Choroid plexus epithelial cell (primary cell): ENCODE data around the gene MAU2.
A peak's percentile ranks its signal among the peaks of the same experiment; 100 is the strongest.
"Not testable (repeated sequence)": the region's sequence is repeated elsewhere in the genome, so short reads cannot be mapped to it uniquely, and the experiment has no call there.

ENCODE experiments used
- DNase-seq: peaks from one replicate; pipeline ENCODE4 v3.0.0-alpha.2; 2010; ENCODE audit warnings: low read depth
- H3K4me3 ChIP-seq: 2 replicates; pipeline ENCODE4 v1.5.1; 2011; ENCODE audit warnings: low read depth, mild to moderate bottlenecking, control low read depth, low read length, moderate library complexity
- TF ChIP-seq, protein P1 (sequence below): conservative IDR thresholded peaks from 2 replicates; pipeline ENCODE4 v1.5.1; 2011; ENCODE audit warnings: low read depth, mild to moderate bottlenecking, control low read depth, inconsistent platforms, low read length, moderate library complexity

MAU2 gene

DNA sequence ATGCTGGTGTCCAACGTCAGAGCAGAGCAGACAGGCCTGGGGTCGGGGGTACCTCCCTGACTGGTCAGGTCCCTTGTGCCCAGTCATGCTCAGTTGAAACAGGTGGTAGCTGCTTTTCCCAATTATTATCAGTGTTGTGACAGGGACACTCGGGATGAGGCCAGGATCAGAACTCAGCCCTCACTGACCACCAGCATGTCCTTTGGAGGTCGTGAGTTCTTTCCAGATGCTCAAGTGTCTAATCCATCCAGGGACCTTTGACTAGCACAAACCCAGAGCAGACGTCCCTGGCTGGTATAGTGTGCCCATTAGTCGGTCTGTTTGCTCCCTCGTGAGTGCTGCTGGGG is 22.4 kb downstream of the MAU2 start:
- H3K4me3 ChIP-seq = no peak overlapping the region
- TF ChIP-seq, protein P1, sequence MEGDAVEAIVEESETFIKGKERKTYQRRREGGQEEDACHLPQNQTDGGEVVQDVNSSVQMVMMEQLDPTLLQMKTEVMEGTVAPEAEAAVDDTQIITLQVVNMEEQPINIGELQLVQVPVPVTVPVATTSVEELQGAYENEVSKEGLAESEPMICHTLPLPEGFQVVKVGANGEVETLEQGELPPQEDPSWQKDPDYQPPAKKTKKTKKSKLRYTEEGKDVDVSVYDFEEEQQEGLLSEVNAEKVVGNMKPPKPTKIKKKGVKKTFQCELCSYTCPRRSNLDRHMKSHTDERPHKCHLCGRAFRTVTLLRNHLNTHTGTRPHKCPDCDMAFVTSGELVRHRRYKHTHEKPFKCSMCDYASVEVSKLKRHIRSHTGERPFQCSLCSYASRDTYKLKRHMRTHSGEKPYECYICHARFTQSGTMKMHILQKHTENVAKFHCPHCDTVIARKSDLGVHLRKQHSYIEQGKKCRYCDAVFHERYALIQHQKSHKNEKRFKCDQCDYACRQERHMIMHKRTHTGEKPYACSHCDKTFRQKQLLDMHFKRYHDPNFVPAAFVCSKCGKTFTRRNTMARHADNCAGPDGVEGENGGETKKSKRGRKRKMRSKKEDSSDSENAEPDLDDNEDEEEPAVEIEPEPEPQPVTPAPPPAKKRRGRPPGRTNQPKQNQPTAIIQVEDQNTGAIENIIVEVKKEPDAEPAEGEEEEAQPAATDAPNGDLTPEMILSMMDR = no peak
- no peak for DNase-seq

- H3K4me3 ChIP-seq = no peak overlapping the region
- peak; percentile 23 for DNase-seq
- TF ChIP-seq, protein P1 = no peak
Observed at GRCh38 chr19:19343762-19344161, 23.1 kb downstream of the MAU2 start.

DNA sequence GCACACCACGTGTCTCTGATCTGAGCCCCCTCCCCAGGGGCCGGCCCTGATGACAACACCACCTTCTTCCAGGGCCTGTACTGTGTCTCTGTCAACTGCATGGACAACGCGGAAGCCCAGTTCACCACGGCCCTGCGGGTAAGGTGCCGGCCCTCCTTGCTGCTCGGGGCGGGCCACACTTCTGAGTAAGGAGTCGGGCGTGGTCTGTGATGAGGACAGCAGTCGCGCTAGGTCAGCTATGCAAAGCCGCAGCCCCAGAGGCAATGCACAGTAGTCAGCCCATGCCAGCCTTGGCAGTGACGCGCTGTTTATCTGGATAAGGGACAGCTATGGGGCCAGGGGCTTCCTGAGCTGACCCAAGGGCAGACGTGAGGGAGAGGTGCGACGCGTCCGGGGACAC is 24.6 kb downstream of the MAU2 start:
- DNase-seq = no peak
- TF ChIP-seq, protein P1 = no peak
- H3K4me3 ChIP-seq = no peak overlapping the region

- no peak overlapping the region for H3K4me3 ChIP-seq
- DNase-seq = no peak
- TF ChIP-seq, protein P1 = no peak
Observed at GRCh38 chr19:19345970-19346369, 25.3 kb downstream of the MAU2 start.

DNA sequence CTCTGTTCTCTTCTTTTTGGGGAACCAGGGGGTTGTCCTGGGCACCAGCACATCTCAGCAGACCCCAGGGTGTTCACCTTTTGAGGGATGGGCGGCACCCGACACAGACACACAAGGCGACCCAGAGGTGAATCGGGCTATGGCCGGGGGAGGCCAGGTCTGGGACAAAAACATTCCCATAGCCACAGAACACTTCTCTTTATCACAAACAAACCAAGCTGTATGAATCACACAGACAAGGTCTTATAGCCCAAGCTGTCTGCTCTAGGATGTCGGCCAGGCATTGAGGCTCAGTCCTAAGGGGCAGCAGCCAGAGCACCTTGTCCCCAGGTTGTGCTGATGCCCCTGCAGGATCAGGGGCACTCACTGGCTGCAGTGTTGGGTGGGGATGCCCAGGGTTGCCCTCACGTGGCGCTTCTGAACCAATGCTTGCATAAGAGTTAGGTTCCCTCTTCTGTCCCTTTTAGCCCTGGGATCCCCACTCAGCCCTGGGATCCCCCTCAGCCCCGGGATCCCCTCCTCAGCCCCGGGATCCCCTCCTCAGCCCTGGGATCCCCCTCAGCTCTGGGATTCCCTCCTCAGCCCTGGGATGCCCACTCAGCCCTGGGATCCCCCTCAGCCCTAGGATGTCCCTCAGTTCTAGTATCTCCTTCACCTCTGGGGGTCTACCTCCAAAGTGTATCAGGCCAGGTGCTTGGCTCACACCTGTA is 26.9 kb downstream of the MAU2 start:
- no peak overlapping the region for H3K4me3 ChIP-seq
- TF ChIP-seq, protein P1 = no peak
- DNase-seq = no peak

DNA sequence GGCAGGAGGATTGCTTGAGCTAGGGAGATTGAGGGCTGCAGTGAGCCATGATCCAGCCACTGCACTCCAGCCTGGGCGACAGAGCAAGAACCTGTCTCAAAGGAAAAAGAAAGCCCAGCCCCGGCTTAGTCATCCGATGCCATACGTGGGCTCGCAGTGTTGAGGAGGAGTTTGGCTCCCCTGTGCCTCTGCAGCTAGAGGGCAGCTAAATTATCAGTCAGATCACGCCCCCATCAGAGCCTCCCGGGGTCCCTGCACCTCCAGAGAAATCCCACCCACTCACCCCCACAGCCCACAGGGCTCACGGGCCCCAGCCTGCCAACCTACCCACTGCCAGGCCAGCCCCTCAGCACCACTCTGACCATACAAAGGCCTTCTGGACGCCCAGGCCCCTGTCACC is 27.6 kb downstream of the MAU2 start:
- H3K4me3 ChIP-seq = no peak overlapping the region
- TF ChIP-seq, protein P1 = no peak
- peak; percentile 16 for DNase-seq

GRCh38 chr19:19349365-19349764 is 28.7 kb downstream of the MAU2 start:
- H3K4me3 ChIP-seq = no peak overlapping the region
- TF ChIP-seq, protein P1 = no peak
- no peak for DNase-seq

- not testable (repeated sequence) for H3K4me3 ChIP-seq, DNase-seq
Observed at GRCh38 chr19:19350756-19351155, 30.1 kb downstream of the MAU2 start.
